CD14-positive monocyte (primary cell): ENCODE data around the gene AMT. TPM values are rescaled to one million over a fixed set of nuclear protein-coding genes. Genes with fewer than 3 reads are reported as not detected.

ENCODE experiments used
- DNase-seq, 3 donors: peaks; one replicate each; pipeline ENCODE4 v3.0.0-alpha.2; 2011 to 2022
- H2AFZ ChIP-seq: 2 replicates; pipeline ENCODE4 v1.6.0; 2012; ENCODE audit warnings: mild to moderate bottlenecking, low read depth, low read length, inconsistent platforms; ENCODE audit not compliant: insufficient read depth, poor library complexity, severe bottlenecking
- H3K27ac ChIP-seq, 2 donors: 1 replicate in 1 of 2; 2 replicates in 1 of 2; pipeline ENCODE4 v1.5.1; 2012 to 2013; ENCODE audit warnings: low read length in 2 of 2, control low read depth in 1 of 2, inconsistent platforms in 1 of 2, low read depth in 1 of 2, mild to moderate bottlenecking in 1 of 2
- H3K27me3 ChIP-seq, 2 donors: one replicate each; pipeline versions ENCODE4 v1.6.0 to v1.6.1; 2011 to 2013; ENCODE audit warnings: low read length in 2 of 2; ENCODE audit not compliant: control insufficient read depth in 2 of 2, insufficient read depth in 2 of 2
- H3K36me3 ChIP-seq, 2 donors: replicated peaks in 1 of 2; 1 replicate in 1 of 2; 2 replicates in 1 of 2; pipeline versions ENCODE4 v1.5.1 to v1.6.1; 2012 to 2013; ENCODE audit warnings: low read length in 2 of 2, control low read depth in 1 of 2, inconsistent platforms in 1 of 2, mild to moderate bottlenecking in 1 of 2; ENCODE audit not compliant: insufficient read depth in 2 of 2, control insufficient read depth in 1 of 2
- H3K4me1 ChIP-seq, 2 donors: 1 replicate in 1 of 2; 2 replicates in 1 of 2; pipeline versions ENCODE4 v1.5.1 to v1.6.1; 2012 to 2013; ENCODE audit warnings: low read length in 2 of 2, control low read depth in 1 of 2, inconsistent platforms in 1 of 2, mild to moderate bottlenecking in 1 of 2, moderate library complexity in 1 of 2; ENCODE audit not compliant: insufficient read depth in 2 of 2, control insufficient read depth in 1 of 2
- H3K4me2 ChIP-seq: replicated peaks from 2 replicates; pipeline ENCODE3; 2012; ENCODE audit warnings: low read length, moderate library complexity, mild to moderate bottlenecking; ENCODE audit not compliant: poor library complexity, severe bottlenecking; ENCODE audit errors: extremely low read depth
- H3K4me3 ChIP-seq, 3 experiments: fragments of 200-600 bp in 1 of 3; sonication (generic) in 1 of 3; replicated peaks in 1 of 3; 1 replicate in 2 of 3; 2 replicates in 1 of 3; pipeline ENCODE4 v1.5.1; 2011 to 2013; ENCODE audit warnings: low read length in 3 of 3, mild to moderate bottlenecking in 3 of 3, control low read depth in 2 of 3, low read depth in 2 of 3, inconsistent platforms in 1 of 3, moderate library complexity in 1 of 3
- H3K79me2 ChIP-seq: 2 replicates; pipeline ENCODE4 v1.6.0; 2012; ENCODE audit warnings: mild to moderate bottlenecking, control low read depth, inconsistent platforms, low read length, moderate library complexity; ENCODE audit not compliant: insufficient read depth
- H3K9ac ChIP-seq: 2 replicates; pipeline ENCODE4 v1.6.0; 2017; ENCODE audit warnings: low read length, mild to moderate bottlenecking; ENCODE audit not compliant: insufficient read depth, poor library complexity, severe bottlenecking
- H3K9me3 ChIP-seq, 2 donors: replicated peaks in 1 of 2; 1 replicate in 1 of 2; 2 replicates in 1 of 2; pipeline versions ENCODE4 v1.5.1 to v1.6.1; 2012 to 2013; ENCODE audit warnings: low read length in 2 of 2, control low read depth in 1 of 2; ENCODE audit not compliant: control insufficient read depth in 1 of 2, insufficient read depth in 1 of 2
- H4K20me1 ChIP-seq: 2 replicates; pipeline ENCODE4 v1.6.0; 2012; ENCODE audit warnings: mild to moderate bottlenecking, low read length, control low read depth, moderate library complexity; ENCODE audit not compliant: insufficient read depth
- H3K27ac Mint-ChIP-seq, 7 donors: one replicate each; pipeline ENCODE4 v1.8.0; 2020; ENCODE audit warnings: mild to moderate bottlenecking in 7 of 7, mixed read lengths in 7 of 7, moderate library complexity in 6 of 7, inconsistent platforms in 2 of 7
- H3K27me3 Mint-ChIP-seq, 3 donors: one replicate each; pipeline ENCODE4 v1.8.0; 2021 to 2022; ENCODE audit warnings: low read depth in 3 of 3, mild to moderate bottlenecking in 3 of 3, mixed read lengths in 3 of 3, moderate library complexity in 3 of 3, inconsistent platforms in 1 of 3
- H3K36me3 Mint-ChIP-seq, 2 donors: one replicate each; pipeline ENCODE4 v1.8.0; 2020; ENCODE audit warnings: mixed read lengths in 2 of 2, inconsistent platforms in 1 of 2, mild to moderate bottlenecking in 1 of 2
- H3K4me1 Mint-ChIP-seq: one replicate; pipeline ENCODE4 v1.8.0; 2020; ENCODE audit warnings: mild to moderate bottlenecking, mixed read lengths
- H3K4me3 Mint-ChIP-seq, 2 donors: one replicate each; pipeline ENCODE4 v1.8.0; 2020; ENCODE audit warnings: mild to moderate bottlenecking in 2 of 2, mixed read lengths in 2 of 2, moderate library complexity in 1 of 2
- H3K9me3 Mint-ChIP-seq, 7 donors: one replicate each; pipeline ENCODE4 v1.8.0; 2020 to 2022; ENCODE audit warnings: mixed read lengths in 7 of 7, mild to moderate bottlenecking in 6 of 7, moderate library complexity in 6 of 7, inconsistent platforms in 2 of 7
- WGBS: methylation state at CpG from one replicate; pipeline ENCODE4 v1.1.5; 2013; ENCODE audit warnings: missing lambda C conversion rate; ENCODE audit not compliant: insufficient coverage; 5-methylcytosine and 5-hydroxymethylcytosine counted together
- intact Hi-C, 2 donors: fragments of 100-400 bp; cut with micrococcal nuclease; formaldehyde crosslinking; loops; one replicate each; pipeline versions ENCODE4 v1.15.0 to v1.15.1; 2023
- polyA plus RNA-seq, 3 donors: library from polyadenylated mRNA; depleted of rRNA in 1 of 3; unstranded in 2 of 3; stranded (reverse) in 1 of 3; fragments of 300-500 nt in 2 of 3; fragments of >200 nt in 1 of 3; fragmentation: Illumina TruSeq in 2 of 3; gene quantifications; 1 replicate in 2 of 3; 2 replicates in 1 of 3; pipeline ENCODE4 v1.2.3, GENCODE V29; 2012 to 2021
- TF ChIP-seq, protein P1 (sequence below): fragments of 200-600 bp; IDR thresholded peaks from one replicate; pipeline ENCODE4 v1.8.0; 2022; ENCODE audit warnings: antibody characterized with exemption, mild to moderate bottlenecking

Gene AMT
- polyA plus RNA-seq, 3 donors: 2.0 to 25.1 (median 3.1) TPM

DNA sequence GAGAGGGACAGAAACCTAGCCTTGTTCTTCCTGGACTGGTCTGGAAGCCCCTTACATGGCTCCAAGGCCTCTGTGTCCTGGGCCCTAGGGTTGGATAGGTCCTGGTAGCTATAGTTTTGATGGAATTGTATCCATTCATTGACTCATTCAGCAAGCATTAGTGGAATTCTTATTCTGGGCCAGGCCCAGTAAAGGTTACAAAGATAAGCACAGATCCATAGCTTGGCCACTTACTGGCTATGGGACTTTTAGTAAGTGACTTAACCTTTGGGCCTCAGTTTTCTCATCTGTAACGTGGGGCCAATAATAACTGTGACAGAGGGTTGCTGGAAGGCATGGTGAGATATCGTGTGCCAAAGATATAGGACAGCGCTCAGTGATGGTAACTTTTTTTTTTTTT, 34.2 kb upstream of the AMT start:
- Mint-ChIP-seq H3K27ac (no peak overlapping the region), H3K4me3 (no peak overlapping the region), H3K36me3 (no peaks in the 10 kb centered on the region), H3K27me3 (peaks cover 4% of the 10 kb centered on the region in 3 donors), H3K9me3 (no peaks in the 10 kb centered on the region), H3K4me1 (no peaks in the 10 kb centered on the region)
- Histone ChIP-seq H3K27me3 (no peaks in the 10 kb centered on the region), H4K20me1 (no peaks in the 10 kb centered on the region), H3K36me3 (no peaks in the 10 kb centered on the region), H3K9ac (no peak overlapping the region), H3K4me1 (no peaks in the 10 kb centered on the region), H3K9me3 (no peaks in the 10 kb centered on the region), H2AFZ (no peak overlapping the region), H3K79me2 (no peaks in the 10 kb centered on the region), H3K27ac (no peak overlapping the region), H3K4me2 (no peak overlapping the region), H3K4me3 (no peak overlapping the region)
- intact Hi-C loops: no loop called here
- 83% methylated on average over 1 of the region's 3 CpGs for WGBS
- no peak for DNase-seq
- TF ChIP-seq, protein P1, sequence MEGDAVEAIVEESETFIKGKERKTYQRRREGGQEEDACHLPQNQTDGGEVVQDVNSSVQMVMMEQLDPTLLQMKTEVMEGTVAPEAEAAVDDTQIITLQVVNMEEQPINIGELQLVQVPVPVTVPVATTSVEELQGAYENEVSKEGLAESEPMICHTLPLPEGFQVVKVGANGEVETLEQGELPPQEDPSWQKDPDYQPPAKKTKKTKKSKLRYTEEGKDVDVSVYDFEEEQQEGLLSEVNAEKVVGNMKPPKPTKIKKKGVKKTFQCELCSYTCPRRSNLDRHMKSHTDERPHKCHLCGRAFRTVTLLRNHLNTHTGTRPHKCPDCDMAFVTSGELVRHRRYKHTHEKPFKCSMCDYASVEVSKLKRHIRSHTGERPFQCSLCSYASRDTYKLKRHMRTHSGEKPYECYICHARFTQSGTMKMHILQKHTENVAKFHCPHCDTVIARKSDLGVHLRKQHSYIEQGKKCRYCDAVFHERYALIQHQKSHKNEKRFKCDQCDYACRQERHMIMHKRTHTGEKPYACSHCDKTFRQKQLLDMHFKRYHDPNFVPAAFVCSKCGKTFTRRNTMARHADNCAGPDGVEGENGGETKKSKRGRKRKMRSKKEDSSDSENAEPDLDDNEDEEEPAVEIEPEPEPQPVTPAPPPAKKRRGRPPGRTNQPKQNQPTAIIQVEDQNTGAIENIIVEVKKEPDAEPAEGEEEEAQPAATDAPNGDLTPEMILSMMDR: no peak

DNA sequence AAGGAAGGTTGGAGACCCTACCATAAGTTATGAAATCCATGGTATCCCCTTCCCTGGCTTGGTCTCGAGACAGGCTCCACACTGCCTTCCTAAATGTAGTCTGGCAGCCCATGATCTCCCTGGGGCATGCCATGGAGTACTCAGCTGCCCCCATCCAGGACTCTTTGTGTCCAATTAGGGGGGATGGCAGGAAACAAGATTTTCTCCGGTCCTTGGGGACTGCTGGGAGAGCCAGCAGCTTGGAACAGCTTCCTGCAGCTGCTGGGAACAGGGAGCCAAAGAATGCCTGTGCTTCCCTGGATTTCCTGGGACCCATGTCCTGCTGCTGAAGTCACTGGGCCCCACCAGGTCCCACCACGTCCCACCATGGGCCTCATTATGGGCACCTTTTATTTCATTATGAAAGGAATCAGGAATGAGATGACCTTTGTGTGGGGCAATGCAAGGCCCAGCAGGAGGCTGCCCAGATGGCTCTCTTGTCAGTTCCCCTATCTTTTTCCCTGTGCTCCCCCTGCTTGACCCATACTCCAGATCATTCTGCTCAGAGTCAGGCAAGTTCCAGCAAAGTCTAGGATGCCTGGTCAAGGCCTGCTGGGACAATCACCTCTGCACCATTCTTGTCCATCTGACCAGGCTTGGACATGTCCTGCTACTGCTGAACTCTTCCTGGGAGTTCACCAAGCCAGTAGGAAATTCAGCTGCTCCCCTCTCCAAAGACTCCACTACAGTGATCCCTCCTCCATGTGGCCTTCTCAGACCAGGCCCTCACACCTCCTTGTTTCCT, 32.8 kb upstream of the AMT start:
- no peaks in the 10 kb centered on the region for H3K9me3 Mint-ChIP-seq
- no peak overlapping the region for H3K4me3 ChIP-seq
- no peak overlapping the region for H3K27ac Mint-ChIP-seq
- H4K20me1 ChIP-seq: no peaks in the 10 kb centered on the region
- H3K4me1 Mint-ChIP-seq: no peaks in the 10 kb centered on the region
- H3K9me3 ChIP-seq: no peaks in the 10 kb centered on the region
- no peak overlapping the region for H3K9ac ChIP-seq
- 100% methylated on average over 1 of the region's 3 CpGs for WGBS
- no peak overlapping the region for H3K4me3 Mint-ChIP-seq
- H2AFZ ChIP-seq: no peak overlapping the region
- intact Hi-C loops: no loop called here
- no peaks in the 10 kb centered on the region for H3K36me3 Mint-ChIP-seq
- TF ChIP-seq, protein P1: no peak
- H3K36me3 ChIP-seq: no peaks in the 10 kb centered on the region
- DNase-seq: no peak
- no peak overlapping the region for H3K27ac ChIP-seq
- no peaks in the 10 kb centered on the region for H3K4me1 ChIP-seq
- no peaks in the 10 kb centered on the region for H3K27me3 ChIP-seq
- H3K79me2 ChIP-seq: no peaks in the 10 kb centered on the region
- no peak overlapping the region for H3K4me2 ChIP-seq
- peaks cover 3 to 6% (median 4%) of the 10 kb centered on the region in 3 donors for H3K27me3 Mint-ChIP-seq
